Calu3 (cell line): ENCODE measurements around the gene IGF2BP1. TPM values are rescaled to one million over a fixed set of nuclear protein-coding genes. Genes with fewer than 3 reads are reported as not detected.

Source experiments
- BruUV-seq: library from RNA; stranded (reverse); fragments of 400-500 nt; replicated peaks from 2 replicates; lab custom pipeline; 2021; lab: Mats Ljungman, UMichigan
- CTCF ChIA-PET: fragments of 300-600 bp; sonication (Branson Sonifier 250); formaldehyde crosslinking; loops from one replicate; lab custom pipeline; 2022; ENCODE audit warnings: antibody characterized with exemption; lab: Charles Lee
- DNase-seq: peaks from one replicate; pipeline ENCODE4 v3.0.0; 2022
- H3K27ac Mint-ChIP-seq: one replicate; pipeline ENCODE4 v1.8.0; 2022; ENCODE audit warnings: mixed read lengths; ENCODE audit not compliant: unreplicated experiment
- H3K27me3 Mint-ChIP-seq: one replicate; pipeline ENCODE4 v1.8.0; 2022; ENCODE audit warnings: mixed read lengths; ENCODE audit not compliant: unreplicated experiment
- H3K36me3 Mint-ChIP-seq: one replicate; pipeline ENCODE4 v1.8.0; 2022; ENCODE audit warnings: mild to moderate bottlenecking, moderate library complexity, mixed read lengths; ENCODE audit not compliant: insufficient read depth, unreplicated experiment
- H3K4me1 Mint-ChIP-seq: one replicate; pipeline ENCODE4 v1.8.0; 2022; ENCODE audit warnings: mild to moderate bottlenecking, low read depth, mixed read lengths; ENCODE audit not compliant: unreplicated experiment
- H3K4me3 Mint-ChIP-seq: one replicate; pipeline ENCODE4 v1.8.0; 2022; ENCODE audit warnings: mild to moderate bottlenecking, low read depth, moderate library complexity, mixed read lengths; ENCODE audit not compliant: unreplicated experiment
- H3K9me3 Mint-ChIP-seq: one replicate; pipeline ENCODE4 v1.8.0; 2022; ENCODE audit warnings: low read depth, mixed read lengths; ENCODE audit not compliant: unreplicated experiment
- intact Hi-C: fragments of 100-400 bp; cut with micrococcal nuclease; formaldehyde crosslinking; loops from one replicate; pipeline ENCODE4 v1.10.0; 2022; ENCODE audit not compliant: unreplicated experiment
- total RNA-seq: library from RNA; stranded (reverse); gene quantifications from 2 replicates; pipeline ENCODE4 v1.2.3, GENCODE V29; 2022
- TF ChIP-seq, protein P1 (sequence below): fragments of 200-600 bp; IDR thresholded peaks from one replicate; pipeline ENCODE4 v1.8.0; 2022; ENCODE audit warnings: antibody characterized with exemption; ENCODE audit not compliant: unreplicated experiment

The IGF2BP1 gene
- total RNA-seq, 1 experiment from 2014 or later: 17.6 TPM

GRCh38 chr17:48972749-48973097 lies 24.5 kb upstream of the IGF2BP1 start:
- intact Hi-C loops: no loop called here
- no peak for DNase-seq
- BruUV-seq: no TSS peak
- Mint-ChIP-seq H3K4me3 (peak overlapping the region; percentile 58), H3K27ac (no peak overlapping the region), H3K36me3 (peaks cover 13% of the 10 kb centered on the region), H3K9me3 (no peaks in the 10 kb centered on the region), H3K4me1 (peaks cover 44% of the 10 kb centered on the region), H3K27me3 (peaks cover 16% of the 10 kb centered on the region)
- CTCF ChIA-PET: interaction anchor here (0.5 to 2.3 kb wide), 10 partner anchors 8 to 561 kb away, joined by 3 to 20 read pairs (median 4); no protein-coding TSS in a partner anchor
- TF ChIP-seq, protein P1, sequence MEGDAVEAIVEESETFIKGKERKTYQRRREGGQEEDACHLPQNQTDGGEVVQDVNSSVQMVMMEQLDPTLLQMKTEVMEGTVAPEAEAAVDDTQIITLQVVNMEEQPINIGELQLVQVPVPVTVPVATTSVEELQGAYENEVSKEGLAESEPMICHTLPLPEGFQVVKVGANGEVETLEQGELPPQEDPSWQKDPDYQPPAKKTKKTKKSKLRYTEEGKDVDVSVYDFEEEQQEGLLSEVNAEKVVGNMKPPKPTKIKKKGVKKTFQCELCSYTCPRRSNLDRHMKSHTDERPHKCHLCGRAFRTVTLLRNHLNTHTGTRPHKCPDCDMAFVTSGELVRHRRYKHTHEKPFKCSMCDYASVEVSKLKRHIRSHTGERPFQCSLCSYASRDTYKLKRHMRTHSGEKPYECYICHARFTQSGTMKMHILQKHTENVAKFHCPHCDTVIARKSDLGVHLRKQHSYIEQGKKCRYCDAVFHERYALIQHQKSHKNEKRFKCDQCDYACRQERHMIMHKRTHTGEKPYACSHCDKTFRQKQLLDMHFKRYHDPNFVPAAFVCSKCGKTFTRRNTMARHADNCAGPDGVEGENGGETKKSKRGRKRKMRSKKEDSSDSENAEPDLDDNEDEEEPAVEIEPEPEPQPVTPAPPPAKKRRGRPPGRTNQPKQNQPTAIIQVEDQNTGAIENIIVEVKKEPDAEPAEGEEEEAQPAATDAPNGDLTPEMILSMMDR: no peak

- TF ChIP-seq, protein P1: no peak
Observed at GRCh38 chr17:48973806-48974205, 23.4 kb upstream of the IGF2BP1 start.

GRCh38 chr17:48981927-48982539 lies 15.2 kb upstream of the IGF2BP1 start:
- no peak for DNase-seq
- Mint-ChIP-seq H3K27ac (no peak overlapping the region), H3K4me3 (no peak overlapping the region), H3K36me3 (no peaks in the 10 kb centered on the region), H3K4me1 (no peaks in the 10 kb centered on the region), H3K9me3 (peaks cover 3% of the 10 kb centered on the region), H3K27me3 (peaks cover 16% of the 10 kb centered on the region)
- intact Hi-C loops: no loop called here
- CTCF ChIA-PET: interaction anchor here (0.7 kb wide), 1 partner anchor 310 kb away, joined by 4 read pairs; no protein-coding TSS in a partner anchor
- TF ChIP-seq, protein P1: no peak
- BruUV-seq: no TSS peak

More at GRCh38 chr17:48973806-48974205, 23.4 kb upstream of the IGF2BP1 start:
- H3K4me1 Mint-ChIP-seq: peaks cover 37% of the 10 kb centered on the region
- H3K9me3 Mint-ChIP-seq: no peaks in the 10 kb centered on the region
- DNase-seq: no peak
- no TSS peak for BruUV-seq
- no peak overlapping the region for H3K27ac Mint-ChIP-seq
- no peak overlapping the region for H3K4me3 Mint-ChIP-seq
- intact Hi-C loops: no loop called here
- H3K27me3 Mint-ChIP-seq: peaks cover 6% of the 10 kb centered on the region
- peaks cover 13% of the 10 kb centered on the region for H3K36me3 Mint-ChIP-seq
- CTCF ChIA-PET: interaction anchor here (0.7 to 2.3 kb wide), 3 partner anchors 12 to 43 kb away, joined by 3 to 20 read pairs (median 6); no protein-coding TSS in a partner anchor

DNA sequence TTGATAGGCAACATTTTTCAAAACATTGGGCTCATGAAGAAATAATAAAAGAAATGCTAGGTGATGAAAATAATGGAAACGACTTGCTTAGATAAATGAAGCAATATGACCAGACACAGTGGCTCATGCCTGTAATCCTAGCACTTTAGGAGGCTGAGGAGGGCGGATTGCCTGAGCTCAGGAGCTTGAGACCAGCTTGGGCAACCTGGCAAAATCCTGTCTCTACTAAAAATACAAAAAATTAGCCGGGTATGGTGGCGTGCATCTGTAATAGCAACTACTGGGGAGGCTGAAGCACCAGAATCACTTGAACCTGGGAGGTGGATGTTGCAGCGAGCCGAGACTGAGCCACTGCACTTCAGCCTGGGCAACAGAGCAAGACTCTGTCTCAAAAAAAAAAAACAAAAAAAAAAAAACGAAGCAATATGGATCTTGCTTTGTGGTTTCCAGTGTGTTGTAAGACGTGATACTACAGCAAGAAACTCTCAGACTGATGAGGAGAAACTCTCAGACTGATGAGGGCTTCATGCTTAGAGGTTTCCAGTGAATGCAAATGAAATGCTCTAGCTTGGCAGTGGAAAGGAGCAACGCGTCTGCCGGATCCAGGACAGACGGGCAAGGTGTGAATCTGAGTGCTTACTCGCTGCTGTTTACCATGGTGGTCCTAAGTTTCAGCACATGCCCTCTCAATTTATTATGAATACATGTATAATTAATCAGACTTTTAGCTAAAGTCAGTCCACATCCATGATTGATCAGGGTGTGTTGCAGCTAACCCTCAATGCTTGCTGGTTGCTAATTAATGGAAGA lies 11.5 kb upstream of the IGF2BP1 start:
- intact Hi-C loops: no loop called here
- TF ChIP-seq, protein P1: no peak
- H3K4me3 Mint-ChIP-seq: no peak overlapping the region
- peaks cover 3% of the 10 kb centered on the region for H3K9me3 Mint-ChIP-seq
- CTCF ChIA-PET: interaction anchor here (0.5 to 0.8 kb wide), 3 partner anchors 13 to 31 kb away, joined by 3 read pairs; no protein-coding TSS in a partner anchor
- H3K27me3 Mint-ChIP-seq: peaks cover 29% of the 10 kb centered on the region
- H3K36me3 Mint-ChIP-seq: no peaks in the 10 kb centered on the region
- DNase-seq: no peak
- H3K27ac Mint-ChIP-seq: no peak overlapping the region
- no TSS peak for BruUV-seq
- no peaks in the 10 kb centered on the region for H3K4me1 Mint-ChIP-seq
